Activated gamma-delta T cell treated with Interleukin-2 at 50 U/mL for 16 hours (primary cell): ENCODE results near the gene CTNND2.

Source experiments
- DNase-seq: peaks from one replicate; pipeline ENCODE4 v3.0.0-alpha.2; 2020

Gene CTNND2

GRCh38 chr5:11301171-11301570 is 603.1 kb downstream of the CTNND2 start:
- no peak for DNase-seq

DNA sequence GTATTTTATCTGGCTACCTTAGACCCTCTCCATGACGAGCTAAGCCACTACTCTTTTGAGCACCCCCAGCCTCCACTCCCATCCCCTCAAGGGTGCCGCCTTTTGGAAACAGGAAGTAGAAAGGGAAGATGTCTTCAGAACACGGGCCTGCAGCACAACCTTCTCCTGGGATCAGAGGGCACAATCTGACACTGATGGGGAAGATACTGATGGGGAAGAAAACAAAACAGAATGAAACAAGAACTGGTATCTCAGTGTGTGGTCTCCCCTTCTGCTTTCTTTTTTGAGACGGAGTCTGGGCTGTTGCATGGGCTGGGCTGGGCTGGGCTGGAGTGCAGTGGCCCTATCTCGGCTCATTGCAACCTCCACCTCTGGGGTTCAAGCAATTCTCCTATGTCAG is 603.5 kb downstream of the CTNND2 start:
- DNase-seq: no peak

GRCh38 chr5:11298877-11299276 is 605.4 kb downstream of the CTNND2 start:
- DNase-seq: no peak

DNA sequence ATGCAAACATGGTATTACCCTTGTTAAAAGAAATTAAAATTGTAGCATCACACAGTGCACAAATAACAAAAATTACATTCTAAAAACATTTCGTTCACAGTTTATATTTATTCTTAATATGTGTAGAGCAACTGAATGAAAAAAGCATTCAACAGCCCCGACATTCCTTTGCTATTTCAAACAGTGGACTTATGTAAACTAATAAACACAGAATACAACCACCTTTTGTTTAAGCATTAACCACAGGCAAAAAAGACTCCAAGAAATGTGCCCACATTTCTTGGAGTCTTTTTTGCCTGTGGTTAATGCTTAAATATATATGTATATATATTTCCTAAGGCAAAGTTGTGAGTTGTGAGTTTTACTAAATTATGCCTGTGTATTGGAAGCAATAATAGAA is 610.7 kb downstream of the CTNND2 start:
- no peak for DNase-seq

- DNase-seq: no peak
These were observed 611.4 kb downstream of the CTNND2 start for GRCh38 chr5:11292648-11293356.

GRCh38 chr5:11289733-11290132 is 614.5 kb downstream of the CTNND2 start:
- no peak for DNase-seq

DNA sequence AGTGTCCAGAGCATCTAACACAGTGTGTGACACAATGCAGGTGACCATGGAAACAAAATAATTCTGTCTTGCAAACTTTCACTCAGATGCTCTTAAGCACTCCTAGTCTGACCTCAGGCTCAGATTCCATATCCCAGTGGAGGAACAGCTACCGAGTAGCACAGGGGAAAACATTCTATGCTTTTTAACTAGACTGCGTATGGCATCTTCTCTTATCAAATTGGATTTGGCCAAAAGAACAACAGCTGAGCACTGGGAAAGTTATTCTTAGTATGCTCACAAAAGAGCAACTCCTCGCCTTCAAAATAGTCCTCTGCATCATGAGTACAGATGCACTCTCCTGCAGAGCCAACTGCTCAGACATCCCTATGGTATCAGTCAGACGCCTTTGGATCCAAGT is 615.0 kb downstream of the CTNND2 start:
- no peak for DNase-seq

GRCh38 chr5:11281842-11282241 is 622.4 kb downstream of the CTNND2 start:
- DNase-seq: no peak

DNA sequence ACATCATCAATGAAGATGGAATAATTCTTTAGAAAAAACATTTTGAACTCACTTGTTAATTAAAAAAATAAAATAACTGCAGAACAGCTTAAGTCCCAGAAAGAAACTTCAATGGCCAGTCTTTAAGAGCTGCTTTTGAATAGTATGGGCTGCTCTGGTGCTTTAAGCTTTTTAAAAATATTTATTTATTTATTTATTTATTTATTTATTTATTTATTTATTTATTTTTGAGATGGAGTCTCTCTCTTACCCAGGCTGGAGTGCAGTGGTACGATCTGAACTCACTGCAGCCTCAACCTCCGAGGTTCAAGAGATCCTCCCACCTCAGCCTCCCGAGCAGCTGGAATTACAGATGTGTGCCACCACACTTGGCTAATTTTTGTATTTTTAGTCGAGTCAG is 626.9 kb downstream of the CTNND2 start:
- DNase-seq: no peak

- DNase-seq: no peak
These were observed 630.9 kb downstream of the CTNND2 start for GRCh38 chr5:11273180-11273903.

DNA sequence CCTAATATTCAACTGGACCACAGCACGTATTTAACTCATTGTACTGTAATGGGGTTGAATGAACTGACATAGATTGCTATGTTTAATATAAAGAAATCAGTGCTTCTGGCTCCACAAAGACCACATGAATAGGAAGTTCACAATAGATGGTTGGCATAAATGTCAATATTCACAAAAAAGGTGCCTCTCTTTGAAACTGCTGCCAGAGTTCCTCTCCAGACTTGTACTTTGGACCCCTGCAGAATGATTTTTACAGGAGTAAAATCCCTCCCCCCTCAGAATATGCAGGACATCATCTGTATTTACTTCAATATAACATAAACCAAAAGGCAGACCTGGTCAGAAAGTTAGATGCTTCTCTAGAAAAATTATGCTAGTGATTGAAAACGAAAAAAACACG is 634.7 kb downstream of the CTNND2 start:
- DNase-seq: no peak

DNA sequence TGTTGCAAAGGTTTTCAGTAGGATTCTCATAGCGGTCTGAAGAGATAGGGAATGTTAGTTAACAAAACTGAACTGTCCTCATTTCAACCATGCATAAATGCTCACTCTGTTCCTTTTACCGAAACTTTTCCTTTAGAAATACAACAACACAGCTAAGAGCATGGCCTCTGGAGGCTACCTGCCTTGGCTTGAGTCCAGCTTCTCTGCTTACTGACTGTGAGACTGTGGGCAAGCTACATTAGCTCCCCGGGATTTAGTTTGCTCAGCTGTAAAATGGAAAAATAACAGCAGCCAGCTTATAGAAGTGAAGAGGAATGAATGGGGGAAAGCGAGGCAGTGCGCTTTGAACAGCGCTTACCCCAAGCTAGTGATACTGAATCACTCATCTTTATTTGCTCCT is 635.4 kb downstream of the CTNND2 start:
- DNase-seq: no peak

DNA sequence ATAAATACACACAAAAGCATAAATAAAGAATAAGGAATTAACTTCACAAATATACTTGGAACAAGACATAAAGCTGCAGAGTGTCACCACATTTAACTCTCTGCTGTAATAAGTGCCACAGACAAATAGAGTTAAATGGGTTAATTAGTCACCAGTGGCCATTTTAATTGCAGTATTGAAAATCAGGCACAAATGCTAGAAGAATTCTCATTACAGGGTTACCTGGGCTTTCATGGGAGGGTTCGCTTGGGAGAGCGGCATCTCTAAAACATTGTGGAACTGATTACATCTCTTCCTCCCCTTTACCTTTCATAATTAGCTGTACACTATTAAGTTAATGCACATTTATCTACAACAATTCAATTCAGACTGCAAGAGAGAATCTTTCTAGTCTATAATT is 637.9 kb downstream of the CTNND2 start:
- DNase-seq: no peak

- DNase-seq: no peak
These were observed 643.0 kb downstream of the CTNND2 start for GRCh38 chr5:11261241-11261640.

GRCh38 chr5:11258001-11258400 is 646.2 kb downstream of the CTNND2 start:
- DNase-seq: no peak

- no peak for DNase-seq
These were observed 651.7 kb downstream of the CTNND2 start for GRCh38 chr5:11252523-11252922.

DNA sequence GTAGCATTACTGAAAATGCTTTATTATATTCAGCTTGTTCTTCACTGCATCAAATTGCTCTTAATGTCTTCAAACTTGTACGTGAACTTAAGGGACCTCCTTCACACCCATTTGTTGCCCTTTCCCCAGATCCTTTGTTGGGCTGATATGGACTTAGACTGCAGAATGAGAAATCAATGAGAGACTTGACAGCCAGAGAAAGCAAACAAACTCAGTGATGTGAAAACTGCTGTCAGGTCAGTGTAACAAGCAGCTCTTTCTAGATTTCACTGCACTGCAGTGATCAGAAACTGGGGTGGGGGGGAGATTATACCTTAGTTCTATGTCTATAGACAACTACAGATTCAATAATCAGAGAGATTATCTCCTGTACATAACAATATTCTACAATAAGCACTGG is 652.2 kb downstream of the CTNND2 start:
- no peak for DNase-seq

DNA sequence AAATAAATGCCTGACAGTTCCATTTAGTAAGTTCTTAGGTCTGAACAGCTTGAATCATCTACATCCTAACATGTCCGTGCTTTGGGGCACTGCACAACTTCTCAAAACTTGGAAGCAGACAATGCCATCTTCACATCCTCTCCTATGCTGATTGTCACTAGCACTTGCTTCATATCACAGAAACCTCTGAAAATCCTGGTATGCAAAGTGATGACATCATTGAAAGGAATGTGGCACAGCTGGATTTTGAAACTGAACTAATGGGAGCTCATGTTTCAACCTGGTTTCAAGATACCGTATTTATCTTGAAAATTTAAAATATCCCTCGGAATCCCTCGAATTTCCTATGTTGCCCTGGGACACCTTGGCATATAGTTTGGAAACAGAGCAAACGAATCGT is 653.0 kb downstream of the CTNND2 start:
- DNase-seq: no peak

- DNase-seq: no peak
These were observed 655.3 kb downstream of the CTNND2 start for GRCh38 chr5:11248966-11249365.

DNA sequence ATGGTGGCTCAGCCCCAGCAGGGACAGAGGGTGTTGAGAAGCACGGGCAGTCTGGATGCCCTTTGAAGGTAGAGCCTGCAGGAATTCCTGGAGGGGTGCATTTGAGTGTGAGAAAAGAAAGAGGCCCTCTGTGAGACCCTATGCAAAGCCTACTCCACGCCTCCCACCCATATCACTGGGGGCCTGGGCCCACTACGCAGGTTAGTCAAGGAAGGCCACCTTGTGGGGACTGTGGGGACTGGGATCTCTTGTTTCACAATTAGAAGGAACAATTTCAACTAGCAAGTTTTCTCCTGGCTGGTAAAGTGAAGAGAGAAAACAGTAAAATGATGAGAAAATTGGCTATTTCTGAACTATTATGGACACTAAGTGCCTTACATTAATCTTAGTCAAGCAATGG is 657.0 kb downstream of the CTNND2 start:
- DNase-seq: no peak

GRCh38 chr5:11240293-11241190 is 663.7 kb downstream of the CTNND2 start:
- DNase-seq: no peak

GRCh38 chr5:11239261-11240015 is 664.8 kb downstream of the CTNND2 start:
- DNase-seq: no peak

DNA sequence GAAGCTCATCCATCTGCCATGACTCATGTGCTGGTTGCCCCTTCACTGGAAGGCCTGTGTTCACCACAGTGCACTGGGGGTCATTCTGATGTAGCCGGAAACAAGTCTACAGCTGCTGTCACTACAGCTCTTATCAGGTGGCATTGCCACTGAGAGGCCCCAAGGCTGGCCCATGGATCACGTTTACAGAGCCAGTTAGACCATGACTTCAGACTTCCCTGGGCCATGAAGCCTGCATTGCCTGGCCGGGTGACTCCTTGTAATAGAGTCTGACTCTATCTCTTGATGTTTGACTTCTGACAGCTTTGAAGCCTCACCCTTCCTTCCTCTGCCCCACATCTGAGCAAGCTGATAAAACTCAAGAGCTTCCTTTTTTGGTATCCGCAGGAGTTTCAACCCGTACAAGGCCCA is 669.7 kb downstream of the CTNND2 start:
- DNase-seq: no peak
